Memory B cell (primary cell): ENCODE results near the gene ATP5PF.
"Not testable (repeated sequence)": the region's sequence is repeated elsewhere in the genome, so short reads cannot be mapped to it uniquely, and the experiment has no call there.

Experiments used
- ATAC-seq: fragments of 150-1000 bp; cut with Tn5 transposase; 2 replicates; pipeline ENCODE4 v1.10.0; 2021; ENCODE audit warnings: low read depth, mild to moderate bottlenecking, moderate library complexity
- DNase-seq, 2 donors: peaks; one replicate each; pipeline ENCODE4 v3.0.0; 2022; ENCODE audit warnings: low spot score in 2 of 2
- H3K27ac Mint-ChIP-seq: one replicate; pipeline ENCODE4 v1.8.0; 2022; ENCODE audit warnings: mild to moderate bottlenecking, moderate library complexity, mixed read lengths
- H3K27me3 Mint-ChIP-seq: one replicate; pipeline ENCODE4 v1.8.0; 2022; ENCODE audit warnings: mixed read lengths
- H3K36me3 Mint-ChIP-seq: one replicate; pipeline ENCODE4 v1.8.0; 2022; ENCODE audit warnings: mild to moderate bottlenecking, mixed read lengths
- H3K4me1 Mint-ChIP-seq: one replicate; pipeline ENCODE4 v1.8.0; 2022; ENCODE audit warnings: mixed read lengths
- H3K4me3 Mint-ChIP-seq: one replicate; pipeline ENCODE4 v1.8.0; 2022; ENCODE audit warnings: mild to moderate bottlenecking, moderate library complexity, mixed read lengths
- H3K9me3 Mint-ChIP-seq: one replicate; pipeline ENCODE4 v1.8.0; 2022; ENCODE audit warnings: mixed read lengths

ATP5PF gene

GRCh38 chr21:25701529-25701928 is 33.2 kb downstream of the ATP5PF start:
- H3K27me3 Mint-ChIP-seq = no peaks in the 10 kb centered on the region
- H3K9me3 Mint-ChIP-seq = no peaks in the 10 kb centered on the region
- peak overlapping the region; percentile 41 for H3K27ac Mint-ChIP-seq
- no peaks in the 10 kb centered on the region for H3K36me3 Mint-ChIP-seq
- no peak for ATAC-seq
- H3K4me3 Mint-ChIP-seq = no peak overlapping the region
- DNase-seq = no peak
- H3K4me1 Mint-ChIP-seq = no peaks in the 10 kb centered on the region

GRCh38 chr21:25700741-25701140 is 34.0 kb downstream of the ATP5PF start:
- ATAC-seq (no peak), DNase-seq (no peak)
- Mint-ChIP-seq H3K9me3 (no peaks in the 10 kb centered on the region), H3K4me1 (no peaks in the 10 kb centered on the region), H3K36me3 (no peaks in the 10 kb centered on the region), H3K4me3 (no peak overlapping the region), H3K27me3 (no peaks in the 10 kb centered on the region), H3K27ac (no peak overlapping the region)

GRCh38 chr21:25695461-25695860 is 39.2 kb downstream of the ATP5PF start:
- not testable (repeated sequence) for ATAC-seq, H3K4me3 Mint-ChIP-seq, DNase-seq, H3K27me3 Mint-ChIP-seq, H3K9me3 Mint-ChIP-seq, H3K4me1 Mint-ChIP-seq, H3K36me3 Mint-ChIP-seq, H3K27ac Mint-ChIP-seq

GRCh38 chr21:25691976-25692375 is 42.7 kb downstream of the ATP5PF start:
- no peaks in the 10 kb centered on the region for H3K9me3 Mint-ChIP-seq
- H3K36me3 Mint-ChIP-seq = no peaks in the 10 kb centered on the region
- no peaks in the 10 kb centered on the region for H3K27me3 Mint-ChIP-seq

GRCh38 chr21:25689226-25689625 is 45.5 kb downstream of the ATP5PF start:
- no peaks in the 10 kb centered on the region for H3K9me3 Mint-ChIP-seq
- ATAC-seq (no peak), DNase-seq (no peak)
- no peak overlapping the region for H3K4me3 Mint-ChIP-seq
- H3K27ac Mint-ChIP-seq = no peak overlapping the region
- H3K36me3 Mint-ChIP-seq = no peaks in the 10 kb centered on the region
- H3K4me1 Mint-ChIP-seq = no peaks in the 10 kb centered on the region
- H3K27me3 Mint-ChIP-seq = no peaks in the 10 kb centered on the region

More at GRCh38 chr21:25691976-25692375, 42.7 kb downstream of the ATP5PF start:
- DNase-seq = no peak
- no peak for ATAC-seq
- H3K4me1 Mint-ChIP-seq = no peaks in the 10 kb centered on the region
- no peak overlapping the region for H3K4me3 Mint-ChIP-seq
- no peak overlapping the region for H3K27ac Mint-ChIP-seq

DNA sequence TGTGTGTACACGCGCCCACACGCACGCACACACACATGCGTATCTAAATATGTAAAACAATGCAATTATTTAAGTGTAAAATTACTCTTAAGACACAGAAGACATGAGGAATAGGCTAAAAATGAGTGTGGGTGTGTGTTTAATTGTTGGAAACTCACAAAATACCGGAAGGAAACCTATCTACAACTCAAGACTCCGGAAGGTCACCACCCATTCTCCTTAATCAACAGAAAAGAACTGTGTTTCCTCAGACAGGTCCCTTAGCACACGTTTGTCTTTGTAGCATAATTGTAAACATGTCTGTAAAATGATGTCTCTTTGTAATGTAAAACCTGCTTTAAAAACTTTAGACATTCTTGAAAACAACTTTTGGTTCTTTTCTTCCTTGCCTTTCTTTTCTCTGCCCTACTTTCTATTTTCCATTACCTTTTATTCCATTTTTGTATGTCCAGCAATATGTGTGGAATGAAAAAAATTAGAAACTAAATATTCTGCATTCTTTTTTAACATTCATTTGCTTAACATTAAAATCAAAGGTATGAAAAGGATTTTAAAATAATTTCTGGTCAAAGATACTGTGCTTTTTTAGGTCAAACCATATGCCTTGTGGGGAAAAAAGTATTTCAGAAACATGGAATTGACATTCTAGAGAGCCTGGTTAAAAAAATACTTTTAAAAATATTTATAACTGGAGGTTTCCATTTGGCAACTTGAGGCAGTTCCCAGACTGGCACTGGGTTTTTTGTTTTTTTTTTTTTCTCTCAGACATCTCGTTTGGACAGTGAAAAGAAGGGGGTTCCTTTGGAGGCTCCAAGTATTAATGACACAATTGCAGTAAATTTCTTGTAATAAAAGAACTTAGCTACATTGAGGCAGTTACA is 46.2 kb downstream of the ATP5PF start:
- Mint-ChIP-seq H3K9me3 (no peaks in the 10 kb centered on the region), H3K4me1 (no peaks in the 10 kb centered on the region), H3K4me3 (no peak overlapping the region), H3K36me3 (no peaks in the 10 kb centered on the region), H3K27me3 (no peaks in the 10 kb centered on the region), H3K27ac (no peak overlapping the region)
- DNase-seq (no peak), ATAC-seq (no peak)

GRCh38 chr21:25687787-25688186 is 46.9 kb downstream of the ATP5PF start:
- Mint-ChIP-seq H3K27me3 (no peaks in the 10 kb centered on the region), H3K9me3 (no peaks in the 10 kb centered on the region), H3K4me3 (no peak overlapping the region), H3K27ac (no peak overlapping the region), H3K4me1 (no peaks in the 10 kb centered on the region), H3K36me3 (no peaks in the 10 kb centered on the region)
- ATAC-seq = no peak
- no peak for DNase-seq

DNA sequence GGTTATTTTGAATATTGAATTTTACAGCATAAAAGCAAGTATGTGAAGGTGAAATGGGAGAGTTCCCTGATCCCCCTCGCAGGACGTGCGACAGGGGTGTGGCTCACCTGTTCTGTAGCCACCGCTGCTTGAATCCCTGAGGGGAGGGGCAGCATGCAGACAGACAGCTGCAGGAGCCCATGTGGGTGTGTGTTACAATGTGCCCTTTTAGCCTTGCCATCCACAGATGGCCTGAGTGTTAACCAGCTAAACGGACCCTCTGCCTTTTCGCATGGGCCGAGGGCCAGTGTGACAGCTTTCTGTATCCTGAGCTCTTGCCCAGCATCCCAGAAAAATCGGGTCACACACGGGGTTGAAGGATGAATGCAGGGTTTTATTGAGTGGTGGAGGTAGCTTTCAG is 52.3 kb downstream of the ATP5PF start:
- H3K4me3 Mint-ChIP-seq = no peak overlapping the region
- no peaks in the 10 kb centered on the region for H3K27me3 Mint-ChIP-seq
- H3K4me1 Mint-ChIP-seq = peaks cover 3% of the 10 kb centered on the region
- H3K9me3 Mint-ChIP-seq = peaks cover 6% of the 10 kb centered on the region
- DNase-seq (no peak), ATAC-seq (no peak)
- no peak overlapping the region for H3K27ac Mint-ChIP-seq
- no peaks in the 10 kb centered on the region for H3K36me3 Mint-ChIP-seq

DNA sequence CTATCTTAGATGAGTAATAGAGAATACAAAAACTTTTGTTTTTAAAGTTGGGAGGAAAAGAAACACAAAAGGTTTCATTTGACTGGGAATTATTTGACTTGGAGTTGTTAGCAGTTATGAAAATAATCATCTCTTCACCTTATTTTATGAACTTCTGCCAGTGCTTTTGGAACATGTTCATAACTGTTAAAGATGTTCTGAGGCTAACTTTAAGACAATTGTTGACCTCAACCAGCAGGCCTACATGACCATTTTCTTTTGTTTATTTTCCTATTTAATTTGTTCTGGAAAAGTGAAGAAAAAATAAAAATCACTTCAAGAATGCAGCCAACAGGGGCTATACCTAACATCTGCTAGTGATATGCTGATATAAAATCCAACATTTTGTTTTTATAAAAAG is 58.3 kb downstream of the ATP5PF start:
- H3K36me3 Mint-ChIP-seq = no peaks in the 10 kb centered on the region
- ATAC-seq = no peak
- H3K27ac Mint-ChIP-seq = no peak overlapping the region
- peaks cover 8% of the 10 kb centered on the region for H3K9me3 Mint-ChIP-seq
- H3K4me1 Mint-ChIP-seq = peaks cover 3% of the 10 kb centered on the region
- H3K27me3 Mint-ChIP-seq = no peaks in the 10 kb centered on the region
- no peak overlapping the region for H3K4me3 Mint-ChIP-seq
- no peak for DNase-seq
